ENCODE measurements around the gene PLEKHM3. TPM values are rescaled to one million over a fixed set of nuclear protein-coding genes. Genes with fewer than 3 reads are reported as not detected.

PLEKHM3 gene
- total and polyA plus RNA-seq, 2 of the 13 experiments (the other 11 are each of a cell fraction or from before 2014, with no cell fraction given) = 4.5 to 4.7 TPM

- TF ChIP-seq POLR2G (IDR thresholded peaks at IDR 0.05; ENCODE audit: low read depth, low read length) (no peak), ZNF567 (CRISPR knock-in tag; IDR thresholded peaks at IDR 0.05; ENCODE audit: borderline replicate concordance) (0 out of 2 replicates have a peak, but pooled peaks have one; percentile 83), ZFP36 (IDR thresholded peaks at IDR 0.05; ENCODE audit: borderline replicate concordance, low read depth, low read length, partially characterized antibody) (no peak), GLI4 (CRISPR knock-in tag; IDR thresholded peaks at IDR 0.05; ENCODE audit: borderline replicate concordance) (no peak), TARDBP (CRISPR knock-in tag; IDR thresholded peaks at IDR 0.05) (peak; percentile 85; the same call in 1 of the 2 replicates), TAF1 (CRISPR knock-in tag; IDR thresholded peaks at IDR 0.05) (0 out of 2 replicates have a peak, but pooled peaks have one; percentile 9), KDM1A (CRISPR knock-in tag; IDR thresholded peaks at IDR 0.05) (peak; percentile 36; the same call in 1 of the 2 replicates), ZNF703 (CRISPR knock-in tag; IDR thresholded peaks at IDR 0.05; ENCODE audit: borderline replicate concordance) (no peak), ZNF326 (CRISPR knock-in tag; IDR thresholded peaks at IDR 0.05; ENCODE audit: borderline replicate concordance) (no peak), ZNF180 (CRISPR knock-in tag; IDR thresholded peaks at IDR 0.05; ENCODE audit: borderline replicate concordance, low read depth) (no peak), GMEB2 (CRISPR knock-in tag; IDR thresholded peaks at IDR 0.05; ENCODE audit: low read depth) (no peak), SNAPC4 (CRISPR knock-in tag; IDR thresholded peaks at IDR 0.05) (no peak), PITX1 (CRISPR knock-in tag; IDR thresholded peaks at IDR 0.05) (peak; percentile 97), MTERF4 (CRISPR knock-in tag; IDR thresholded peaks at IDR 0.05) (no peak), TCF7 (IDR thresholded peaks at IDR 0.05; ENCODE audit: low read depth) (peak; percentile 77), MZF1 (CRISPR knock-in tag; IDR thresholded peaks at IDR 0.05; ENCODE audit: borderline replicate concordance) (no peak), ZSCAN31 (CRISPR knock-in tag; IDR thresholded peaks at IDR 0.05; ENCODE audit: low read depth) (peak; percentile 69; the same call in 1 of the 2 replicates), NBN (conservative IDR thresholded peaks at IDR 0.05) (no peak), SMARCE1 (IDR thresholded peaks at IDR 0.05; ENCODE audit: borderline replicate concordance) (peak; percentile 7; the same call in 1 of the 2 replicates), ZFP91 (CRISPR knock-in tag; IDR thresholded peaks at IDR 0.05; ENCODE audit: borderline replicate concordance) (no peak; the same call in 1 of the 2 replicates)
Observed at GRCh38 chr2:207847807-207848544, 177.4 kb downstream of the PLEKHM3 start (continued).

All from HepG2 (cell line).